CD4-positive, alpha-beta T cell treated with Interleukin-17A for 4 hours (primary cell): ENCODE data around the gene MUC5AC.
"Not testable (repeated sequence)": the region's sequence is repeated elsewhere in the genome, so short reads cannot be mapped to it uniquely, and the experiment has no call there.

ENCODE experiments used
- DNase-seq: peaks from one replicate; pipeline ENCODE4 v3.0.0-alpha.2; 2020; ENCODE audit warnings: mixed read lengths

MUC5AC gene

DNA sequence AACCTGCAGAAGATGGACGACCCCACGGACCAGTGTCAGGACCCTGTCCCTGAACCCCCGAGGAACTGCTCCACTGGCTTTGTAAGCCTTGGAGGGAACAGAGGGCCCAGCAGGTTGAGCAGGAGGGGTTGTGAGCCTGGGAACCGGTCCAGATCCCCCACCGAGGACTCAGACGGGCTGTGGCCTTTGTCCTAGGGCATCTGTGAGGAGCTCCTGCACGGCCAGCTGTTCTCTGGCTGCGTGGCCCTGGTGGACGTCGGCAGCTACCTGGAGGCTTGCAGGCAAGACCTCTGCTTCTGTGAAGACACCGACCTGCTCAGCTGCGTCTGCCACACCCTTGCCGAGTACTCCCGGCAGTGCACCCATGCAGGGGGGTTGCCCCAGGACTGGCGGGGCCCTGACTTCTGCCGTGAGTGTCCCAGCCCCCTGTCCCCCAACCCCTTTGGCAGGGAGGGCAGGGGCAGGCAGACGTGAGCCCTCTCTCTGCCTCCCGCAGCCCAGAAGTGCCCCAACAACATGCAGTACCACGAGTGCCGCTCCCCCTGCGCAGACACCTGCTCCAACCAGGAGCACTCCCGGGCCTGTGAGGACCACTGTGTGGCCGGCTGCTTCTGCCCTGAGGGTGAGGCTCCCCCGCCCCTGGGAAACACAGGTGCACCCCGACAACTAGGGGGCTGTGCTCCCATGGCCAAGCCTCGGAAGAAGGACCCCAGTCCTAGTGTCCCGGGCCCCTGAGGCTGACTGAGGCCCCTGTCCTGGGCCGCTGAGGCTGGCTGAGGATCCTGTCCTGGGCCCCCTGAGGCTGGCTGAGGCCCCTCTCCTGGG lies 6.4 kb downstream of the MUC5AC start:
- no peak for DNase-seq

DNA sequence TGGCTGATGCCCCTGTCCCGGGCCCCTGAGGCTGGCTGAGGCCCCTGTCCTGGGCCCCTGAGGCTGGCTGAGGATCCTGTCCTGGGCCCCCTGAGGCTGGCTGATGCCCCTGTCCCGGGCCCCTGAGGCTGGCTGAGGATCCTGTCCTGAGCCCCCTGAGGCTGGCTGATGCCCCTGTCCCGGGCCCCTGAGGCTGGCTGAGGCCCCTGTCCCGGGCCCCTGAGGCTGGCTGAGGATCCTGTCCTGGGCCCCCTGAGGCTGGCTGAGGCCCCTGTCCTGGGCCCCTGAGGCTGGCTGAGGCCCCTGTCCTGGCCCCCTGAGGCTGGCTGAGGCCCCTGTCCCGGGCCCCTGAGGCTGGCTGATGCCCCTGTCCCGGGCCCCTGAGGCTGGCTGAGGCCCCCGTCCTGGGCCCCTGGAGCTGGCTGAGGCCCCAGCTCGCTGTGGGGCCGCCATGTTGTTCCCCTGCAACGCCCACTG lies 7.1 kb downstream of the MUC5AC start:
- not testable (repeated sequence) for DNase-seq

DNA sequence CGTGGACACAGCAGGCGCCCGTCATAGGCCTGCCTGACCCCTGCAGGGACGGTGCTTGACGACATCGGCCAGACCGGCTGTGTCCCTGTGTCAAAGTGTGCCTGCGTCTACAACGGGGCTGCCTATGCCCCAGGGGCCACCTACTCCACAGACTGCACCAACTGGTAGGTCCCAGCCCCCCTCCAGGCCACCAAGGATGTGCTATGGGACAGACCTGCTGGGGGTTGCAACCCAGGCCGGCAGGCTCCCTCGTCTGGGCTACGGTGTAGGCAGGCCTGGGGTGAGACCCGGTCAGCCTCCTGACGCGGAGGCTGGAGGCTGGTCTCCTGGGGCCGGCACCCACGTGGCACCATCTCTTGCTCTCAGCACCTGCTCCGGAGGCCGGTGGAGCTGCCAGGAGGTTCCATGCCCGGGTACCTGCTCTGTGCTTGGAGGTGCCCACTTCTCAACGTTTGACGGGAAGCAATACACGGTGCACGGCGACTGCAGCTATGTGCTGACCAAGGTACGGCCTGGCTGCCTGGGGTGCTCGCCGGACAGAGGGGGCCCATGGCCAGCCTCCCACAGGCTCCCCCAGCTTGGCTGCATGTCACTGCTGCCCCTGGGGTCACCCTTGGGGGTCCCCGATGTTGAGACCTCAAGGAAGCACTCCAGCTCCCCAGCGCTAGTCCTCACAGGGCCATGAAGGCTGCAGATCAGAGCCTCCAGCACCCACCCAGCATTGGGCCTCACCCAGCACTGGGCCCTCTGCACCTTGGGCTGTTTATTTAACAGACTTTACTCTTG lies 7.7 kb downstream of the MUC5AC start:
- DNase-seq: no peak

GRCh38 chr11:1167256-1167655 lies 9.5 kb downstream of the MUC5AC start:
- DNase-seq: no peak

DNA sequence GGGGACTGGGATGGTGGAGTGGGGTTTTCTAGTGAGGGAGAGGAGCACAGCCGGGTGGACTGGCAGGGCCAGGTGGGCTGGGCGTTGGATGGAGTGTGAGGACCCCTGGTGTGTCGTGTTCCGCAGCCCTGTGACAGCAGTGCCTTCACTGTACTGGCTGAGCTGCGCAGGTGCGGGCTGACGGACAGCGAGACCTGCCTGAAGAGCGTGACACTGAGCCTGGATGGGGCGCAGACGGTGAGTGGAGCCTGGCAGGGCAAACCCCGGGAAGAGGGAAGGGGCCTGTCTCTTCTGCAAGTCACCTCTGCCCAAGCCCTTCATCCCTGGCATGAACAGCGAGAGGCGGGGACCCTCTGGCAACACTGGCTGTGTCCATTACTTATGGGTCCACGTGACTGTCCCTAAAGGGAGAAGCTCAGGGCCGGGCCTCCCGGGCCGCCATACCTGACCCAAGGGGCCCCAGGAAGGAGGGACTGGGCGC lies 10.0 kb downstream of the MUC5AC start:
- DNase-seq: no peak

GRCh38 chr11:1168256-1168655 lies 10.5 kb downstream of the MUC5AC start:
- no peak for DNase-seq

GRCh38 chr11:1168721-1169161 lies 11.0 kb downstream of the MUC5AC start:
- no peak for DNase-seq

GRCh38 chr11:1171223-1171984 lies 13.7 kb downstream of the MUC5AC start:
- DNase-seq: no peak

DNA sequence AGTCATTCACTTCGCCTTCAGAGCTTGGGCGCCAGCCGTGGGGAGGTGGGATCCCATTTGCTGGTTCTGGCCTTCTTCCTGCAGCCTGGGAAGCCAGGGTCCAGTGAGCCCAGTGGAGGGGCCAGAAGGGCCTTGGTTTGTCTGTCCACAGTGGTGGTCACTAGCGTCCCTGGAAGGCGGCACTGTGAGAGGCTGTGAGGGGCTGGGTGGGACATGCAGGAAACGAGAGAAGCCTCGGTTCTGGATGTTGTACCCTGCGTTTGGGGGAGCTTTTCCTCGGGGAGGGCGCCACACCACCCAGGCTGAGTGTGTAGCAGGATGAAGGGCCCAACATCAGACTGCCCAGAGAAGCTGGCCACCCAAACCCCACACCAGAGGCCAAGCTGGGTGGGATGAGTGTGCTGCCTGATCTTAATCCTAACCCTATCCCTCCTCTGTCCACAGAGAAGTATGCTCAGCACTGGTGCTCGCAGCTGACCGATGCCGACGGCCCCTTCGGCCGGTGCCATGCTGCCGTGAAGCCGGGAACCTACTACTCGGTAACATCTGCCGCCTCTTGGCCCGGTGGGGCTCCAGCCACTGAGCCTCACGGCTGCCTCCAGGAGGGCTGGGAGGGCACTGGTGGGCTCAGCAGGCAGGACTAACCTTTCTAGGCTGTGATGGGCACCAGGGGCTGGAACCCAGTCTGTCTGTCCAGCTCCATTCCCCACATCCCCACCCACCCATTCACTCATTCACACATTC lies 14.4 kb downstream of the MUC5AC start:
- no peak for DNase-seq

- no peak for DNase-seq
Observed at GRCh38 chr11:1172729-1173117, 15.0 kb downstream of the MUC5AC start.

DNA sequence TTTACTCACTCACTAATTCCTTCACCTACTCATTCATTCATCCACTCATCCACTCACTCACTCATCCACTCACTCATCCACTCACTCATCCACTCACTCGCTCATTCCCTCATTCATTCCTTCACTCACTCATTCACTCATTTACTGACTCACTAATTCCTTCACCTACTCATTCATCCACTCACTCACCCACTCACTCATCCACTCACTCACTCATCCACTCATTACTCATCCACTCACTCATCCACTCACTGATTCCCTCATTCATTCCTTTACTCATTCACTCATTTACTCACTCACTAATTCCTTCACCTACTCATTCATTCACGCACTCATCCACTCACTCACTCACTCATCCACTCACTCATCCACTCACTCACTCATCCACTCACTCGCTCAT lies 15.6 kb downstream of the MUC5AC start:
- DNase-seq: not testable (repeated sequence)

DNA sequence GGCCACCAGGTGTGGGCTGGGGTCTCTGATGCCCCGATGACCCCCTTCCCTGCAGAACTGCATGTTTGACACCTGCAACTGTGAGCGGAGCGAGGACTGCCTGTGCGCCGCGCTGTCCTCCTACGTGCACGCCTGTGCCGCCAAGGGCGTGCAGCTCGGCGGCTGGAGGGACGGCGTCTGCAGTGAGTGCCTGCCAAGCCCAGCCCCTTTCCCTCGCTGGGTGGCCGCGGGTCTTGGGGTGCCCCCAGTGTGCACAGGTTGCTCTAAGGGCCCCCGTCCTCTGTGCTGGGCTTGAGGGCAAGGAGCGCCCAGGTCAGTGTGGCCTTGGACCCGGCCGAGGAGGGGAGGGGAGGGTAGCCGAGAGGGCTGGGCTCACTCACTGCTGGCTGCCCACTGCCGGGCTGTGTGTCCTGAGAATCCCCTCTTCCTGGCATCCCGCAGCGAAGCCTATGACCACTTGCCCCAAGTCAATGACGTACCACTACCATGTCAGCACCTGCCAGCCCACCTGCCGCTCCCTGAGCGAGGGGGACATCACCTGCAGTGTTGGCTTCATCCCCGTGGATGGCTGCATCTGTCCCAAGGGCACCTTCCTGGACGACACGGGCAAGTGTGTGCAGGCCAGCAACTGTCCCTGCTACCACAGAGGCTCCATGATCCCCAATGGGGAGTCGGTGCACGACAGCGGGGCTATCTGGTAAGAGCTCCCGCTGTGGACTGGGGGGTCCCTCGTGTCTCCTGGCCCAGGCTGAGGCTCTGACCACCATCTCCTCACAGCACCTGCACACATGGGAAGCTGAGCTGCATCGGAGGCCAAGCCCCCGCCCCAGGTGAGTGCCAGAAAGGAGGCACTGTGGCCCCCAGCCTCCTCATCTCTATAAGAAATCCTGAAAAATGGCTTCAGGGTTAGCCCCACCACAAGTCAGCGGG lies 17.0 kb downstream of the MUC5AC start:
- DNase-seq: no peak

DNA sequence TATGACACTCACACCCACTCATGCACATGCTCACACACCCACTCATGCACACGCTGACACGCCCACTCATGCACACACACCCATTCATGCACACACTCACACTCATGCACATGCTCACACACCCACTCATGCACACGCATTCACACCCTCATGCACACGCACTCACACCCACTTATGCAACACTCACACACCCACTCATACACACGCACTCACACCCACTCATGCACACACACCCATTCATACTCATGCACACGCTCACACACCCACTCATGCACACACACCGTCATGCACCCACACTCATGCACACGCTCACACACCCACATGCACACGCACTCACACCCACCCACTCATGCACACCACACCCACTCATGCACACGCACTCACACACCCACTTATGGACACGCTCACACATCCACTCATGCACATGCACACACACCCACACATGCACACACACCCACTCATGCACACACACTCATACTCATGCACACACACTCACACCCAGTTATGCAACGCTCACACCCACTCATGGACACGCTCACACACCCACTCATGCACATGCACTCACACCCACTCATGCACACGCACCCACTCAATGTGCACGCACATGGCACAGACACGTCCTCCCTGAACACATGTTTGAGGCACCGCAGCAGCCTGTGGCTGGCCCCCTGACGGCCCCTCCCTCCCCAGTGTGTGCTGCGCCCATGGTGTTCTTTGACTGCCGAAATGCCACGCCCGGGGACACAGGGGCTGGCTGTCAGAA lies 17.9 kb downstream of the MUC5AC start:
- DNase-seq: no peak

- no peak for DNase-seq
Observed at GRCh38 chr11:1176224-1177019, 18.7 kb downstream of the MUC5AC start.

DNA sequence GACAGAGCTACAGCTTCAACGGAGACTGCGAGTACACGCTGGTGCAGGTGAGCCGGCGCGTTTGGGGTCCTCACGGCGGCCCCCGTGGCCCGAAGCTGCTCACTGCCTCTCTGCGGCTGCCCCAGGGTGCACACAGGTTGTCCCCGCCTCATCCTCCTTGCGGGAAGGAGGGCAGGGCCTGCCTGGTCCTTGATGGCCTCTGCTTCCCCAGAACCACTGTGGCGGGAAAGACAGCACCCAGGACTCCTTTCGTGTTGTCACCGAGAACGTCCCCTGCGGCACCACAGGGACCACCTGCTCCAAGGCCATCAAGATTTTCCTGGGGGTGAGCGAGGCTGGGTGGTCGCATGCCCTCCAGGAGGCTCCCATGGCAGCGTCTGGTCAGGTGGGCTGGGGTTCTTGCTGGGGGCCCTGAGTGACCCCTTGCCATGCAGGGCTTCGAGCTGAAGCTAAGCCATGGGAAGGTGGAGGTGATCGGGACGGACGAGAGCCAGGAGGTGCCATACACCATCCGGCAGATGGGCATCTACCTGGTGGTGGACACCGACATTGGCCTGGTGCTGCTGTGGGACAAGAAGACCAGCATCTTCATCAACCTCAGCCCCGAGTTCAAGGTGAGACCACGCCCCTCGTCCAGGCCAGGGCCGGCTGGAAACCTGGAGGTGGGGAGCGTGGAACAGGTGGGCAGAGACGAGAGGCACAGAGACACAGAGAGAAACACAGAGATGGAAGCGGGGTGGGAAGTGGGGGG lies 19.4 kb downstream of the MUC5AC start:
- DNase-seq: no peak

GRCh38 chr11:1177771-1178090 lies 20.0 kb downstream of the MUC5AC start:
- no peak for DNase-seq

GRCh38 chr11:1178201-1178885 lies 20.6 kb downstream of the MUC5AC start:
- no peak for DNase-seq

GRCh38 chr11:1178906-1179305 lies 21.2 kb downstream of the MUC5AC start:
- DNase-seq: no peak
